IMR-90 (cell line): ENCODE results near the gene IQSEC1. TPM values are rescaled to one million over a fixed set of nuclear protein-coding genes. Genes with fewer than 3 reads are reported as not detected.

Source experiments
- ATAC-seq: fragments of 200-7000 bp; cut with Tn5 transposase; 2 replicates; pipeline ENCODE4 v1.9.1; 2020; ENCODE audit warnings: low read depth, mild to moderate bottlenecking, moderate library complexity
- BruUV-seq: library from RNA; stranded (reverse); fragments of 400-500 nt; replicated peaks from 2 replicates; lab custom pipeline; 2021; lab: Mats Ljungman, UMichigan
- CTCF ChIA-PET: fragments of 300-600 bp; formaldehyde crosslinking; extraction: SDS; loops from one replicate; lab custom pipeline; 2021; ENCODE audit warnings: antibody characterized with exemption; lab: Yijun Ruan, JAX
- POLR2A ChIA-PET: fragments of 300-600 bp; sonication (Branson Sonifier 250); formaldehyde crosslinking; loops from one replicate; lab custom pipeline; 2022; ENCODE audit warnings: antibody characterized with exemption; ENCODE audit not compliant: unreplicated experiment; lab: Charles Lee
- DNase-seq: peaks from one replicate; pipeline ENCODE4 v3.0.0; 2013
- H2AFZ ChIP-seq: replicated peaks from 2 replicates; pipeline ENCODE3; 2013; ENCODE audit warnings: low read length, mild to moderate bottlenecking; ENCODE audit not compliant: poor library complexity
- H2AK5ac ChIP-seq: 2 replicates; pipeline ENCODE4 v1.6.1; 2013; ENCODE audit warnings: low read depth, low read length, inconsistent platforms
- H2AK9ac ChIP-seq: replicated peaks from 2 replicates; pipeline ENCODE3; 2013; ENCODE audit warnings: mild to moderate bottlenecking, low read depth, low read length, moderate library complexity; ENCODE audit not compliant: poor library complexity
- H2BK120ac ChIP-seq: 2 replicates; pipeline ENCODE4 v1.6.1; 2013; ENCODE audit warnings: low read depth, low read length, inconsistent platforms
- H2BK15ac ChIP-seq: 3 replicates; pipeline ENCODE4 v1.6.1; 2013; ENCODE audit warnings: low read depth, low read length, inconsistent platforms
- H2BK20ac ChIP-seq: 2 replicates; pipeline ENCODE4 v1.6.1; 2013; ENCODE audit warnings: low read depth, mild to moderate bottlenecking, inconsistent platforms, low read length, moderate library complexity
- H2BK5ac ChIP-seq: 2 replicates; pipeline ENCODE4 v1.6.1; 2013; ENCODE audit warnings: mild to moderate bottlenecking, low read depth, low read length, inconsistent platforms; ENCODE audit not compliant: poor library complexity, severe bottlenecking
- H3K14ac ChIP-seq: replicated peaks from 2 replicates; pipeline ENCODE4 v1.6.1; 2013; ENCODE audit warnings: low read depth, low read length, inconsistent platforms
- H3K18ac ChIP-seq: 2 replicates; pipeline ENCODE4 v1.6.1; 2013; ENCODE audit warnings: low read depth, low read length, control low read depth
- H3K23ac ChIP-seq: 2 replicates; pipeline ENCODE4 v1.6.1; 2013; ENCODE audit warnings: low read depth, low read length, inconsistent platforms
- H3K27ac ChIP-seq: 2 replicates; pipeline ENCODE4 v1.5.1; 2013; ENCODE audit warnings: mild to moderate bottlenecking, control low read depth, low read length; ENCODE audit not compliant: insufficient read depth
- H3K27me3 ChIP-seq: 2 replicates; pipeline ENCODE4 v1.6.1; 2013; ENCODE audit warnings: low read length; ENCODE audit not compliant: control insufficient read depth, insufficient read depth
- H3K36me3 ChIP-seq: 2 replicates; pipeline ENCODE4 v1.6.1; 2013; ENCODE audit warnings: low read length, mixed read lengths; ENCODE audit not compliant: control insufficient read depth, insufficient read depth
- H3K4ac ChIP-seq: 2 replicates; pipeline ENCODE4 v1.6.1; 2013; ENCODE audit warnings: low read depth, low read length, inconsistent platforms
- H3K4me1 ChIP-seq: 2 replicates; pipeline ENCODE4 v1.6.1; 2013; ENCODE audit warnings: low read length, mixed read lengths; ENCODE audit not compliant: control insufficient read depth, insufficient read depth
- H3K4me2 ChIP-seq: 2 replicates; pipeline ENCODE4 v1.6.1; 2013; ENCODE audit warnings: low read depth, mild to moderate bottlenecking, control low read depth, low read length, moderate library complexity
- H3K4me3 ChIP-seq: 2 replicates; pipeline ENCODE4 v1.5.1; 2013; ENCODE audit warnings: low read depth, mild to moderate bottlenecking, control low read depth, low read length, moderate library complexity; ENCODE audit not compliant: insufficient read depth
- H3K56ac ChIP-seq: 2 replicates; pipeline ENCODE4 v1.6.1; 2013; ENCODE audit warnings: low read length, inconsistent platforms; ENCODE audit not compliant: insufficient read depth; ENCODE audit errors: extremely low read depth
- H3K79me1 ChIP-seq, 2 experiments: 2 replicates each; pipeline ENCODE4 v1.6.1; 2013; ENCODE audit warnings: low read length in 2 of 2, inconsistent platforms in 1 of 2, low read depth in 1 of 2
- H3K9ac ChIP-seq: 2 replicates; pipeline ENCODE4 v1.6.1; 2013; ENCODE audit warnings: low read depth, low read length, control low read depth
- H3K9me1 ChIP-seq: 2 replicates; pipeline ENCODE4 v1.6.1; 2013; ENCODE audit warnings: low read length, inconsistent platforms; ENCODE audit not compliant: insufficient read depth
- H3K9me3 ChIP-seq: 2 replicates; pipeline ENCODE4 v1.6.1; 2013; ENCODE audit warnings: low read length; ENCODE audit not compliant: control insufficient read depth, insufficient read depth
- H4K20me1 ChIP-seq: 2 replicates; pipeline ENCODE4 v1.6.1; 2013; ENCODE audit warnings: low read length, inconsistent platforms; ENCODE audit not compliant: insufficient read depth
- H4K5ac ChIP-seq: 2 replicates; pipeline ENCODE4 v1.6.1; 2013; ENCODE audit warnings: mild to moderate bottlenecking, low read depth, low read length, control low read depth
- H4K8ac ChIP-seq, 2 experiments: 2 replicates each; pipeline ENCODE4 v1.6.1; 2013; ENCODE audit warnings: low read depth in 2 of 2, low read length in 2 of 2, control low read depth in 1 of 2, inconsistent platforms in 1 of 2
- H4K91ac ChIP-seq: 2 replicates; pipeline ENCODE4 v1.6.1; 2013; ENCODE audit warnings: low read depth, low read length, inconsistent platforms; ENCODE audit not compliant: insufficient read depth
- BHLHE40 ChIP-seq: fragments of 150-350 bp; IDR thresholded peaks from 2 replicates; pipeline ENCODE4 v1.6.1; 2016; ENCODE audit warnings: mild to moderate bottlenecking, low read depth, low read length
- FOS ChIP-seq: fragments of 150-350 bp; IDR thresholded peaks from 2 replicates; pipeline ENCODE4 v1.6.1; 2016; ENCODE audit warnings: low read depth, low read length
- MAFK ChIP-seq: IDR thresholded peaks from 2 replicates; pipeline ENCODE4 v1.6.1; 2012; ENCODE audit warnings: low read depth, low read length, improper control_type of control experiment
- RAD21 ChIP-seq: IDR thresholded peaks from 2 replicates; pipeline ENCODE4 v1.6.1; 2012; ENCODE audit warnings: low read length, improper control_type of control experiment
- USF2 ChIP-seq: fragments of 150-350 bp; IDR thresholded peaks from 2 replicates; pipeline ENCODE4 v1.6.1; 2017; ENCODE audit warnings: mild to moderate bottlenecking, antibody characterized with exemption, low read length, low read depth
- WGBS, 2 experiments: methylation state at CpG; one replicate each; pipeline versions ENCODE4 v1.1.5 to v1.1.7; 2013; ENCODE audit warnings: missing lambda C conversion rate in 2 of 2; ENCODE audit not compliant: insufficient read length in 1 of 2; ENCODE audit errors: extremely low coverage in 2 of 2; 5-methylcytosine and 5-hydroxymethylcytosine counted together
- dilution Hi-C: fragments of 300-500 bp; cut with HindIII; formaldehyde crosslinking; loops from one replicate; pipeline ENCODE4 v1.14.3; 2018; ENCODE audit warnings: low sequenced_read_pairs; ENCODE audit not compliant: unreplicated experiment
- in situ Hi-C: fragments of 300-500 bp; cut with MboI; formaldehyde crosslinking; loops from 3 replicates; pipeline ENCODE4 v1.14.3; 2019; ENCODE audit warnings: low sequenced_read_pairs, inconsistent platforms, mixed read lengths
- intact Hi-C: fragments of 100-400 bp; cut with micrococcal nuclease; formaldehyde crosslinking; loops from 2 replicates; pipeline ENCODE4 v1.10.0; 2022
- polyA plus RNA-seq, 3 experiments: library from polyadenylated mRNA; depleted of rRNA; stranded (reverse); fragments of >200 nt; gene quantifications; 2 replicates each; pipeline ENCODE4 v1.2.3, GENCODE V29; 2012; ENCODE audit warnings: low replicate concordance in 1 of 3
- total RNA-seq: library from RNA; depleted of rRNA; stranded (reverse); fragments of >200 nt; gene quantifications from 2 replicates; pipeline ENCODE4 v1.2.3, GENCODE V29; 2012
- TF ChIP-seq, protein P1 (sequence below): conservative IDR thresholded peaks from 2 replicates; pipeline ENCODE4 v1.5.1; 2012; ENCODE audit warnings: mild to moderate bottlenecking, low read depth, low read length, improper control_type of control experiment

IQSEC1 gene
- total and polyA plus RNA-seq, 2 of the 4 experiments (the other 2 are of a cell fraction), result 5.9 to 11.9 TPM

DNA sequence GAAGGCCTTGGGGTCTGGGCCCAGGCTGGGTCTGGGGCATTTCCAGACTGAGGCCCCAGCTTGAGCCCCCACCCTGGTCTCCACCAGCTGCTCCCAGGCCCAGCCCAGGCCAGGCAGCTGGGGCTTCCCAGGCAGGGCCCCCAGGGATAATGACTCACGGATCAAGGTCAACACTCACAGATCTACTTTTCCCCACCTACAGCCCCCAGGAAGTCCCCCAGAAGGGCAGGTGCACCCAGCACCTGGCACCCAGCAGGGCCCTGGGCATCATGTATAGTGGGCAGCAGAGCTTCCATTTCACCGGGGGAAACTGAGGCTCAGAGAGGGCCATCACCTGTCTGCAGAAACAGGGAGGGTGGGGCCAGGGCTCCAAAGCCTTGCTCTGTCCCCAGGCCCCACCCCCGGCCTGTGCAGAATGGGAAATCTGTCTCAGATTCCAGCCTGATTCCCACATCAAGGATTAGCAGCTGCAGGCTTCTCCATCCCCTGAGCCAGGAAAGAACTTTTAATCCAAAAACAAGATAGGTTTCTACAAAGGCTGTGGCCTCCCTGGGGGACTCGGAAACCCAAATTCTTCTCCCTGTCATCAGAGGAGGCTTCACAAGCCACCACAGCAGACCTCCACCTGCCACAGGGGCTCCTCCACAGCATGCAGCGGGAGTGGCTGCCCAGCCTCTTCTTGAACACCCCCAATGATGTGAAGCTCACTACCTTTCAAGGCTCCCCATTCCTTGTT lies 49.8 kb downstream of the IQSEC1 start:
- no peak for ATAC-seq
- Histone ChIP-seq H3K9ac (no peak overlapping the region), H3K4me2 (no peak overlapping the region), H3K18ac (no peak overlapping the region; the same call in 1 of the 2 replicates), H3K56ac (no peak overlapping the region), H4K8ac (no peak overlapping the region), H4K5ac (no peak overlapping the region), H3K9me3 (no peaks in the 10 kb centered on the region), H2BK15ac (no peak overlapping the region), H2AK5ac (no peak overlapping the region), H3K36me3 (no peaks in the 10 kb centered on the region), H3K79me1 (no peaks in the 10 kb centered on the region), H3K27ac (no peak overlapping the region), H2BK120ac (no peak overlapping the region), H3K4me3 (no peak overlapping the region), H3K27me3 (peaks cover 2% of the 10 kb centered on the region; the same call in 1 of the 2 replicates), H2AK9ac (peak overlapping the region; percentile 62), H3K4ac (no peak overlapping the region; the same call in 1 of the 2 replicates), H3K9me1 (peaks cover 10% of the 10 kb centered on the region; the same call in 1 of the 2 replicates), H3K14ac (no peak overlapping the region), H2BK5ac (no peak overlapping the region), H2BK20ac (no peak overlapping the region), H4K91ac (no peak overlapping the region), H2AFZ (no peak overlapping the region), H4K20me1 (0 out of 2 replicates have a peak, but pooled peaks cover 3% of the 10 kb centered on the region), H3K4me1 (peaks cover 29% of the 10 kb centered on the region), H3K23ac (no peak overlapping the region)
- ChIA-PET POLR2A (no interaction called here), CTCF (interaction anchor here (1.3 kb wide), 1 partner anchor 69 kb away, joined by 6 read pairs; no protein-coding TSS in a partner anchor)
- intact Hi-C loops, result no loop called here
- in situ Hi-C loops, result no loop called here
- peak; percentile 28 for DNase-seq
- dilution Hi-C loops, result no loop called here
- no TSS peak for BruUV-seq
- TF ChIP-seq BHLHE40, result no peak
- no peak for TF ChIP-seq USF2
- TF ChIP-seq, protein P1, sequence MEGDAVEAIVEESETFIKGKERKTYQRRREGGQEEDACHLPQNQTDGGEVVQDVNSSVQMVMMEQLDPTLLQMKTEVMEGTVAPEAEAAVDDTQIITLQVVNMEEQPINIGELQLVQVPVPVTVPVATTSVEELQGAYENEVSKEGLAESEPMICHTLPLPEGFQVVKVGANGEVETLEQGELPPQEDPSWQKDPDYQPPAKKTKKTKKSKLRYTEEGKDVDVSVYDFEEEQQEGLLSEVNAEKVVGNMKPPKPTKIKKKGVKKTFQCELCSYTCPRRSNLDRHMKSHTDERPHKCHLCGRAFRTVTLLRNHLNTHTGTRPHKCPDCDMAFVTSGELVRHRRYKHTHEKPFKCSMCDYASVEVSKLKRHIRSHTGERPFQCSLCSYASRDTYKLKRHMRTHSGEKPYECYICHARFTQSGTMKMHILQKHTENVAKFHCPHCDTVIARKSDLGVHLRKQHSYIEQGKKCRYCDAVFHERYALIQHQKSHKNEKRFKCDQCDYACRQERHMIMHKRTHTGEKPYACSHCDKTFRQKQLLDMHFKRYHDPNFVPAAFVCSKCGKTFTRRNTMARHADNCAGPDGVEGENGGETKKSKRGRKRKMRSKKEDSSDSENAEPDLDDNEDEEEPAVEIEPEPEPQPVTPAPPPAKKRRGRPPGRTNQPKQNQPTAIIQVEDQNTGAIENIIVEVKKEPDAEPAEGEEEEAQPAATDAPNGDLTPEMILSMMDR, result no peak
- TF ChIP-seq MAFK, result no peak
- TF ChIP-seq RAD21, result no peak
- TF ChIP-seq FOS, result no peak
- WGBS, 2 experiments, result 100% methylated on average over 2 of the region's 5 CpGs; no CpG with 5 or more reads in 1 of the 2 experiments
